ENCODE results near the gene PEX11G. TPM values are rescaled to one million over a fixed set of nuclear protein-coding genes. Genes with fewer than 3 reads are reported as not detected.

The PEX11G gene
- total and polyA plus RNA-seq, 10 of the 15 experiments (the other 5 are each of a cell fraction or from before 2014, with no cell fraction given), result 0.05 to 1.8 (median 0.73) TPM; not detected in 1

GRCh38 chr19:7505288-7505681, 16.4 kb upstream of the PEX11G start:
- no peaks in the 10 kb centered on the region for H3K79me2 ChIP-seq (ENCODE audit: control insufficient read depth, insufficient read depth, low read length)
- no peak for FAIRE-seq
- 33% methylated on average over 19 of the region's 19 CpGs for WGBS (ENCODE audit: insufficient coverage, insufficient replicate concordance, low lambda C conversion rate, missing lambda C conversion rate)
- H3K27me3 ChIP-seq (replicated peaks in 1 of 2; ENCODE audit: control insufficient read depth in 2 of 2, insufficient read depth in 2 of 2, low read length in 1 of 2), result no peaks in the 10 kb centered on the region; a peak in 1 of 4 replicates
- SMC1A ChIA-PET (ENCODE audit: uncharacterized antibody, unreplicated experiment), result no interaction called here
- no peaks in the 10 kb centered on the region for H3K9me3 ChIP-seq (replicated peaks; ENCODE audit: control insufficient read depth, insufficient read depth, low read length)
- H3K4me3 ChIP-seq, result no peak overlapping the region
- no peak for ATAC-seq
- intact Hi-C loops (cut with micrococcal nuclease; ENCODE audit: unreplicated experiment) (no loop called here), in situ Hi-C loops (cut with MboI) (no loop called here)
- H3K27ac ChIP-seq (ENCODE audit: control insufficient read depth, insufficient read depth), result no peak overlapping the region
- H2AFZ ChIP-seq (ENCODE audit: control insufficient read depth, low read depth, low read length), result no peak overlapping the region
- POLR2A ChIA-PET, result no interaction called here
- BruUV-seq (replicated peaks), result no TSS peak
- RAD21 ChIA-PET (ENCODE audit: unreplicated experiment), result no interaction called here
- TF ChIP-seq POLR2AphosphoS5 (IDR thresholded peaks at IDR 0.05; ENCODE audit: low read length) (no peak), CREB1 (IDR thresholded peaks at IDR 0.05; ENCODE audit: low read depth) (no peak), ZBTB33 (IDR thresholded peaks at IDR 0.05) (no peak)
- DNase-seq (ENCODE audit: low read depth, low spot score), result no peak
- H3K4me1 ChIP-seq (ENCODE audit: control insufficient read depth, insufficient read depth, low read length), result no peaks in the 10 kb centered on the region
- no peaks in the 10 kb centered on the region for H3K36me3 ChIP-seq (ENCODE audit: control insufficient read depth in 2 of 2, insufficient read depth in 2 of 2, low read length in 1 of 2)
- CTCF ChIA-PET, result no interaction called here
- no peak overlapping the region for H3K4me2 ChIP-seq (ENCODE audit: control insufficient read depth, insufficient read depth)
- no peaks in the 10 kb centered on the region for H4K20me1 ChIP-seq (ENCODE audit: control insufficient read depth, insufficient read depth)
- no peak overlapping the region for H3K9ac ChIP-seq (ENCODE audit: control insufficient read depth, insufficient read depth, low read length)

GRCh38 chr19:7504684-7505083, 15.8 kb upstream of the PEX11G start:
- TF ChIP-seq CBFB (IDR thresholded peaks at IDR 0.05; ENCODE audit: low read depth), result no peak
- TF ChIP-seq LARP7 (IDR thresholded peaks at IDR 0.05), result no peak
- no peak for TF ChIP-seq SRF (IDR thresholded peaks at IDR 0.05; ENCODE audit: low read depth in 2 of 2, low read length in 2 of 2)
- no peak for TF ChIP-seq CHD1 (IDR thresholded peaks at IDR 0.05; ENCODE audit: low read depth, low read length)
- no peak for TF ChIP-seq SMC3 (IDR thresholded peaks at IDR 0.05; ENCODE audit: borderline replicate concordance, low read length)
- TF ChIP-seq, protein P1, sequence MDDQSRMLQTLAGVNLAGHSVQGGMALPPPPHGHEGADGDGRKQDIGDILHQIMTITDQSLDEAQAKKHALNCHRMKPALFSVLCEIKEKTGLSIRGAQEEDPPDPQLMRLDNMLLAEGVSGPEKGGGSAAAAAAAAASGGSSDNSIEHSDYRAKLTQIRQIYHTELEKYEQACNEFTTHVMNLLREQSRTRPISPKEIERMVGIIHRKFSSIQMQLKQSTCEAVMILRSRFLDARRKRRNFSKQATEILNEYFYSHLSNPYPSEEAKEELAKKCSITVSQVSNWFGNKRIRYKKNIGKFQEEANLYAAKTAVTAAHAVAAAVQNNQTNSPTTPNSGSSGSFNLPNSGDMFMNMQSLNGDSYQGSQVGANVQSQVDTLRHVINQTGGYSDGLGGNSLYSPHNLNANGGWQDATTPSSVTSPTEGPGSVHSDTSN (IDR thresholded peaks at IDR 0.05; ENCODE audit: insufficient replicate concordance, low read depth, low read length), result no peak
- TF ChIP-seq ZNF207 (IDR thresholded peaks at IDR 0.05; ENCODE audit: borderline replicate concordance), result no peak
- no peak for TF ChIP-seq ZNF217 (IDR thresholded peaks at IDR 0.05)
- TF ChIP-seq POU2F2 (IDR thresholded peaks at IDR 0.05; ENCODE audit: borderline replicate concordance, low read depth, low read length), result no peak
- Histone ChIP-seq H4K20me1 (ENCODE audit: control insufficient read depth, insufficient read depth) (no peaks in the 10 kb centered on the region), H3K4me3 (no peak overlapping the region), H3K9me3 (replicated peaks; ENCODE audit: control insufficient read depth, insufficient read depth, low read length) (no peaks in the 10 kb centered on the region), H3K79me2 (ENCODE audit: control insufficient read depth, insufficient read depth, low read length) (no peaks in the 10 kb centered on the region), H3K9ac (ENCODE audit: control insufficient read depth, insufficient read depth, low read length) (no peak overlapping the region), H3K4me1 (ENCODE audit: control insufficient read depth, insufficient read depth, low read length) (no peaks in the 10 kb centered on the region), H2AFZ (ENCODE audit: control insufficient read depth, low read depth, low read length) (no peak overlapping the region), H3K27ac (ENCODE audit: control insufficient read depth, insufficient read depth) (no peak overlapping the region), H3K4me2 (ENCODE audit: control insufficient read depth, insufficient read depth) (no peak overlapping the region), H3K27me3 (replicated peaks in 1 of 2; ENCODE audit: control insufficient read depth in 2 of 2, insufficient read depth in 2 of 2, low read length in 1 of 2) (no peaks in the 10 kb centered on the region; a peak in 1 of 4 replicates), H3K36me3 (ENCODE audit: control insufficient read depth in 2 of 2, insufficient read depth in 2 of 2, low read length in 1 of 2) (no peaks in the 10 kb centered on the region)
- no peak for DNase-seq (ENCODE audit: low read depth, low spot score)
- RAD21 ChIA-PET (ENCODE audit: unreplicated experiment), result interaction anchor here (1.0 kb wide), 1 partner anchor 64 kb away, joined by 3 read pairs; no protein-coding TSS in a partner anchor
- POLR2A ChIA-PET, result no interaction called here
- SMC1A ChIA-PET (ENCODE audit: uncharacterized antibody, unreplicated experiment), result no interaction called here
- WGBS (ENCODE audit: insufficient coverage, insufficient replicate concordance, low lambda C conversion rate, missing lambda C conversion rate), result 32% methylated on average over 3 of the region's 6 CpGs
- CTCF ChIA-PET, result no interaction called here
- in situ Hi-C loops (cut with MboI) (no loop called here), intact Hi-C loops (cut with micrococcal nuclease; ENCODE audit: unreplicated experiment) (no loop called here)
- no TSS peak for BruUV-seq (replicated peaks)
- FAIRE-seq, result no peak
- no peak for ATAC-seq

Measured in GM12878 (cell line).